Peyer's patch (tissue), 4 donors: Measurements from ENCODE around the gene FANCE.

Experiments
- CTCF ChIP-seq, 6 experiments: fragments of 450-650 bp in 4 of 6; fragments of 200-600 bp in 2 of 6; sonication (generic) in 1 of 6; IDR thresholded peaks; one replicate each; pipeline ENCODE4 v1.5.1; 2017 to 2019; ENCODE audit warnings: antibody characterized with exemption in 6 of 6, mild to moderate bottlenecking in 3 of 6, moderate library complexity in 1 of 6
- POLR2A ChIP-seq, 2 donors: fragments of 450-650 bp; IDR thresholded peaks; one replicate each; pipeline ENCODE4 v1.5.1; 2017; ENCODE audit warnings: antibody characterized with exemption in 2 of 2, mild to moderate bottlenecking in 2 of 2, moderate library complexity in 2 of 2

DNA sequence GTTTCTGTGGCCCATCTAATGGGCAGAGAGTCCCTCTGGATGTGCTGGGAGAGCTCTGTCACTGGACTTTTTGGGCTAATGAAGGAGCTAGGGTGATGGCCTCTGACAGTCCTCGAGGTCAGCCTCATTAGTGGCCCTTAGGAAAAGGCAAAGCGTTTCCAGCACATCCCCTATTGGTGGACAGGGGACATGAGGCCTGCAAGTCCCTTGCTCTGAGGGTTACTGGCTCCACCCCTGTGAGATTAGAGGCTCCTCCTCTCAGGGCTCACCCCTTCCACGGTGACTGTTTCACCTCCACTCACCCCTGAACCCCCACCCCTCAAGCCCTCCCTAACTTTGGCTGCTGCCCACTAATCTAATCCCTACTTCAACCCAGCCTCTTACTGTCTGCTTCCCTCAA, 12.8 kb upstream of the FANCE start:
- no peak for TF ChIP-seq CTCF (IDR thresholded peaks at IDR 0.05)
- no peak for TF ChIP-seq POLR2A (IDR thresholded peaks at IDR 0.05)
